ENCODE results near the gene CCDC70.

CCDC70 gene

GRCh38 chr13:51913421-51914136, 51.8 kb downstream of the CCDC70 start:
- Histone ChIP-seq H3K27ac (ENCODE audit: low read depth, low read length) (no peak overlapping the region), H3K4me3 (ENCODE audit: low read length) (no peak overlapping the region), H3K4ac (ENCODE audit: low read depth, low read length) (no peak overlapping the region), H3K23ac (ENCODE audit: low read length) (no peak overlapping the region), H2BK120ac (ENCODE audit: low read depth, low read length) (no peak overlapping the region), H3K27me3 (ENCODE audit: insufficient read depth, low read length, poor library complexity) (no peaks in the 10 kb centered on the region), H3K4me1 (ENCODE audit: control insufficient read depth, low read depth, low read length) (no peaks in the 10 kb centered on the region), H2BK5ac (ENCODE audit: low read length) (no peak overlapping the region), H3K9ac (ENCODE audit: low read length) (no peak overlapping the region), H3K4me2 (ENCODE audit: low read length) (no peak overlapping the region), H3K18ac (ENCODE audit: low read length) (no peak overlapping the region), H2BK15ac (replicated peaks; ENCODE audit: low read depth) (no peak overlapping the region), H3K79me2 (ENCODE audit: control insufficient read depth, insufficient read depth, low read length) (no peaks in the 10 kb centered on the region), H2AK5ac (ENCODE audit: low read length) (no peak overlapping the region), H3K79me1 (ENCODE audit: low read length) (no peaks in the 10 kb centered on the region), H4K5ac (ENCODE audit: low read length) (no peak overlapping the region), H3K56ac (ENCODE audit: low read length) (no peak overlapping the region), H4K8ac (ENCODE audit: low read depth, low read length) (no peak overlapping the region), H3K36me3 (ENCODE audit: control insufficient read depth, insufficient read depth, low read length) (no peaks in the 10 kb centered on the region)
- peak; percentile 68 for DNase-seq
- no CpG with 5 or more reads among the region's 4 CpGs for WGBS (ENCODE audit: extremely low coverage, insufficient coverage, low lambda C conversion rate)

- DNase-seq = no peak
- Histone ChIP-seq H3K36me3 (ENCODE audit: control insufficient read depth, insufficient read depth, low read length) (no peaks in the 10 kb centered on the region), H3K27me3 (ENCODE audit: insufficient read depth, low read length, poor library complexity) (no peaks in the 10 kb centered on the region), H2BK15ac (replicated peaks; ENCODE audit: low read depth) (no peak overlapping the region), H4K5ac (ENCODE audit: low read length) (no peak overlapping the region), H3K27ac (ENCODE audit: low read depth, low read length) (no peak overlapping the region), H3K23ac (ENCODE audit: low read length) (no peak overlapping the region), H3K4me3 (ENCODE audit: low read length) (no peak overlapping the region), H3K79me2 (ENCODE audit: control insufficient read depth, insufficient read depth, low read length) (no peaks in the 10 kb centered on the region), H3K9ac (ENCODE audit: low read length) (no peak overlapping the region), H3K56ac (ENCODE audit: low read length) (no peak overlapping the region), H3K4me2 (ENCODE audit: low read length) (no peak overlapping the region), H3K18ac (ENCODE audit: low read length) (no peak overlapping the region), H2BK5ac (ENCODE audit: low read length) (no peak overlapping the region), H2AK5ac (ENCODE audit: low read length) (no peak overlapping the region), H2BK120ac (ENCODE audit: low read depth, low read length) (no peak overlapping the region), H3K4me1 (ENCODE audit: control insufficient read depth, low read depth, low read length) (no peaks in the 10 kb centered on the region), H4K8ac (ENCODE audit: low read depth, low read length) (no peak overlapping the region), H3K4ac (ENCODE audit: low read depth, low read length) (no peak overlapping the region), H3K79me1 (ENCODE audit: low read length) (no peaks in the 10 kb centered on the region)
- WGBS (ENCODE audit: extremely low coverage, insufficient coverage, low lambda C conversion rate) = no CpG with 5 or more reads among the region's 7 CpGs
These were observed 52.3 kb downstream of the CCDC70 start for GRCh38 chr13:51914137-51914493.

Measured in mesendoderm (in vitro differentiated cells).